ENCODE results near the gene RAP1B.

DNA sequence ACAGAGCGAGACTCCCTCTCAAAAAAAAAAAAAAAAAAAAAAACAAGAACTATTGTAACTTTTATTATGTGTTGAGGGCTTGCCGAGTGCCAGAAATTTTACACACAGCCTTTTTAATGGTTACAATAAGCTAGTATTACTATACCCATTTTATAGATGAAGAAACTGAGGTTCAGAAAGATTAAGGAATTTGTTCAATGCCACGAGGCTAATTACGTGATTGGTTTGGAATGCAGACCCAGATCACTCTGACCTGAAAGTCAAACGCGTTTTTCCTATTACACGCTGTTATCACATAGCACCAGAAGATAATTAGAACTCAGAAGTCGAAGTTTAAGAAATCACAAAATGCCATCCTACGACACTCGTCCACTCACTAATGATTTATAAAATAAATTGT, 48.9 kb upstream of the RAP1B start:
- TF ChIP-seq POLR2A (IDR thresholded peaks at IDR 0.05; ENCODE audit: low read length): no peak
- no peak for TF ChIP-seq GATA1 (IDR thresholded peaks at IDR 0.05; ENCODE audit: low read depth, low read length)

All from erythroblast (primary cell).